PC-9 (cell line): ENCODE results near the gene FAM174C. TPM values are rescaled to one million over a fixed set of nuclear protein-coding genes. Genes with fewer than 3 reads are reported as not detected.

Experiments used
- BruUV-seq: library from RNA; stranded (reverse); fragments of 400-500 nt; replicated peaks from 2 replicates; lab custom pipeline; 2021; lab: Mats Ljungman, UMichigan
- CTCF ChIA-PET: fragments of 300-600 bp; sonication (Branson Sonifier 250); formaldehyde crosslinking; loops from one replicate; lab custom pipeline; 2022; ENCODE audit warnings: antibody characterized with exemption; lab: Charles Lee
- POLR2A ChIA-PET: fragments of 300-600 bp; sonication (Branson Sonifier 250); formaldehyde crosslinking; loops from one replicate; lab custom pipeline; 2022; ENCODE audit warnings: antibody characterized with exemption; ENCODE audit not compliant: unreplicated experiment; lab: Charles Lee
- DNase-seq, 2 experiments: peaks; one replicate each; pipeline versions ENCODE4 v3.0.0 to v3.0.0-alpha.2; 2015 to 2022; ENCODE audit warnings: mixed read lengths in 1 of 2
- H2AFZ ChIP-seq: fragments of 200-600 bp; sonication (generic); 2 replicates; pipeline ENCODE4 v1.8.1; 2017; ENCODE audit warnings: antibody characterized with exemption
- H3F3A ChIP-seq: fragments of 200-600 bp; sonication (generic); 2 replicates; pipeline ENCODE4 v1.8.1; 2017; ENCODE audit warnings: antibody characterized with exemption, mild to moderate bottlenecking, low read depth; ENCODE audit not compliant: insufficient read depth
- H3K27ac ChIP-seq: fragments of 200-600 bp; sonication (generic); 2 replicates; pipeline ENCODE4 v1.6.1; 2016; ENCODE audit warnings: mixed run types
- H3K27me3 ChIP-seq: fragments of 200-600 bp; sonication (generic); 2 replicates; pipeline ENCODE4 v1.6.1; 2016; ENCODE audit warnings: low read depth, mixed run types; ENCODE audit not compliant: insufficient read depth
- H3K36me3 ChIP-seq: fragments of 200-600 bp; sonication (generic); 2 replicates; pipeline ENCODE4 v1.6.1; 2016; ENCODE audit warnings: low read depth, mixed run types
- H3K4me1 ChIP-seq: fragments of 200-600 bp; sonication (generic); replicated peaks from 2 replicates; pipeline ENCODE4 v1.6.1; 2016; ENCODE audit warnings: mixed run types; ENCODE audit not compliant: insufficient read depth
- H3K4me2 ChIP-seq: fragments of 200-600 bp; sonication (generic); 2 replicates; pipeline ENCODE4 v1.6.1; 2017; ENCODE audit warnings: mixed run types
- H3K4me3 ChIP-seq: fragments of 200-600 bp; sonication (generic); 2 replicates; pipeline ENCODE4 v1.6.1; 2016; ENCODE audit warnings: mixed run types
- H3K79me2 ChIP-seq: fragments of 200-600 bp; sonication (generic); 2 replicates; pipeline ENCODE4 v1.6.1; 2017; ENCODE audit warnings: low read depth, mixed run types
- H3K9me2 ChIP-seq: fragments of 200-600 bp; sonication (generic); 2 replicates; pipeline ENCODE4 v1.8.1; 2017; ENCODE audit warnings: mild to moderate bottlenecking; ENCODE audit not compliant: insufficient read depth
- H3K9me3 ChIP-seq: fragments of 200-600 bp; sonication (generic); 2 replicates; pipeline ENCODE4 v1.8.1; 2016; ENCODE audit warnings: low read depth; ENCODE audit not compliant: insufficient read depth
- H4K20me1 ChIP-seq: fragments of 200-600 bp; sonication (generic); 2 replicates; pipeline ENCODE4 v1.8.1; 2017; ENCODE audit not compliant: insufficient read depth
- EZH2 ChIP-seq: fragments of 200-600 bp; sonication (generic); IDR thresholded peaks from 2 replicates; pipeline ENCODE4 v1.8.0; 2017; ENCODE audit warnings: antibody characterized with exemption, low read depth
- intact Hi-C: fragments of 100-400 bp; cut with micrococcal nuclease; formaldehyde crosslinking; loops from one replicate; pipeline ENCODE4 v1.10.0; 2022; ENCODE audit not compliant: unreplicated experiment
- total RNA-seq: library from RNA; stranded (reverse); gene quantifications from 2 replicates; pipeline ENCODE4 v1.2.3, GENCODE V29; 2021
- TF ChIP-seq, protein P1 (sequence below): fragments of 200-600 bp; sonication (generic); conservative IDR thresholded peaks from 2 replicates; pipeline ENCODE4 v1.6.1; 2017; ENCODE audit warnings: mixed run types, antibody characterized with exemption, mild to moderate bottlenecking, moderate library complexity

FAM174C gene
- total RNA-seq, 1 experiment from 2014 or later = 51.8 TPM

DNA sequence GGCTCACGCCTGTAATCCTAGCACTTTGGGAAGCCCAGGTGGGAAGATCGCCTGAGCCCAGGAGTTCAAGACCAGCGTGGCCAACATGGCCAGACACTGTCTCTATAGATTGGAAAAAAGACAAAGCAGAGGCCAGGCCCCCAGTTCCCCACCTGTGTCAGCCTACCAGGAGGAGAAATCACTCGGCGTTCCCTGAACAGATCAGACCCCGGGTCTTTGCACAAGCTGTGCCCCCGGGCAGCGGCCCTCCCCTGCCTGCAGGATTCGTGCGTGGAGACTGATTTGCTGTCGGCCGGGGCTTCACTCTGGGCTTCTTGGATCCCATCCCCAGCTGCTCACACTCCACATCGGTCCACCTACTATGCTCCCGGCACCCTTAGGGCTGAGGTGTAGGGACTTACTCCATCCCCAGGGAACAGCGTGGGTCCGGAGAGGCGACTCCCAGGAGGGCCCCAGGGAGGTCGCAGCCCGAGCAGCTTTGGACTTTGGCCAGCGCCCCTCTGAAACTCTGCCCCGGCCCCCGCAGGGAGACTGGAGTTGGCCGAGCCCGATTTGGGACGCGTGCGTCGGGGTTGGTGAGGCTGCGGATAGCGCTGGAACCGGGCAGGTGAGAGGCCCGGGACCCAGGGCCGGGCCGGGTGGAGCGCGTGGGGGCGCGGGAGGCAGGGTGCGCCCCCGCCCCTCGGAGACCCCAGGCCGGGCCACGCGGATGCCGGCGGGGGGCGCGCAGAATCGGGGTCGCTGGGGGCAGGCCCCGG is 9.8 kb downstream of the FAM174C start:
- no peak overlapping the region for H3K4me2 ChIP-seq
- no peak for DNase-seq
- no peak overlapping the region for H3K27ac ChIP-seq
- H3K4me1 ChIP-seq = no peaks in the 10 kb centered on the region
- H4K20me1 ChIP-seq = peaks cover 2% of the 10 kb centered on the region; the same call in 1 of the 2 replicates
- TF ChIP-seq, protein P1, sequence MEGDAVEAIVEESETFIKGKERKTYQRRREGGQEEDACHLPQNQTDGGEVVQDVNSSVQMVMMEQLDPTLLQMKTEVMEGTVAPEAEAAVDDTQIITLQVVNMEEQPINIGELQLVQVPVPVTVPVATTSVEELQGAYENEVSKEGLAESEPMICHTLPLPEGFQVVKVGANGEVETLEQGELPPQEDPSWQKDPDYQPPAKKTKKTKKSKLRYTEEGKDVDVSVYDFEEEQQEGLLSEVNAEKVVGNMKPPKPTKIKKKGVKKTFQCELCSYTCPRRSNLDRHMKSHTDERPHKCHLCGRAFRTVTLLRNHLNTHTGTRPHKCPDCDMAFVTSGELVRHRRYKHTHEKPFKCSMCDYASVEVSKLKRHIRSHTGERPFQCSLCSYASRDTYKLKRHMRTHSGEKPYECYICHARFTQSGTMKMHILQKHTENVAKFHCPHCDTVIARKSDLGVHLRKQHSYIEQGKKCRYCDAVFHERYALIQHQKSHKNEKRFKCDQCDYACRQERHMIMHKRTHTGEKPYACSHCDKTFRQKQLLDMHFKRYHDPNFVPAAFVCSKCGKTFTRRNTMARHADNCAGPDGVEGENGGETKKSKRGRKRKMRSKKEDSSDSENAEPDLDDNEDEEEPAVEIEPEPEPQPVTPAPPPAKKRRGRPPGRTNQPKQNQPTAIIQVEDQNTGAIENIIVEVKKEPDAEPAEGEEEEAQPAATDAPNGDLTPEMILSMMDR = no peak
- no peak for TF ChIP-seq EZH2
- peaks cover 10% of the 10 kb centered on the region; the same call in 1 of the 2 replicates for H3F3A ChIP-seq
- H3K27me3 ChIP-seq = 0 out of 2 replicates have a peak, but pooled peaks cover 19% of the 10 kb centered on the region
- intact Hi-C loops = no loop called here
- ChIA-PET CTCF (no interaction called here), POLR2A (no interaction called here)
- H2AFZ ChIP-seq = no peak overlapping the region
- H3K79me2 ChIP-seq = no peaks in the 10 kb centered on the region
- no peaks in the 10 kb centered on the region for H3K9me2 ChIP-seq
- H3K36me3 ChIP-seq = no peaks in the 10 kb centered on the region
- no peak overlapping the region for H3K4me3 ChIP-seq
- H3K9me3 ChIP-seq = no peaks in the 10 kb centered on the region
- BruUV-seq = no TSS peak

DNA sequence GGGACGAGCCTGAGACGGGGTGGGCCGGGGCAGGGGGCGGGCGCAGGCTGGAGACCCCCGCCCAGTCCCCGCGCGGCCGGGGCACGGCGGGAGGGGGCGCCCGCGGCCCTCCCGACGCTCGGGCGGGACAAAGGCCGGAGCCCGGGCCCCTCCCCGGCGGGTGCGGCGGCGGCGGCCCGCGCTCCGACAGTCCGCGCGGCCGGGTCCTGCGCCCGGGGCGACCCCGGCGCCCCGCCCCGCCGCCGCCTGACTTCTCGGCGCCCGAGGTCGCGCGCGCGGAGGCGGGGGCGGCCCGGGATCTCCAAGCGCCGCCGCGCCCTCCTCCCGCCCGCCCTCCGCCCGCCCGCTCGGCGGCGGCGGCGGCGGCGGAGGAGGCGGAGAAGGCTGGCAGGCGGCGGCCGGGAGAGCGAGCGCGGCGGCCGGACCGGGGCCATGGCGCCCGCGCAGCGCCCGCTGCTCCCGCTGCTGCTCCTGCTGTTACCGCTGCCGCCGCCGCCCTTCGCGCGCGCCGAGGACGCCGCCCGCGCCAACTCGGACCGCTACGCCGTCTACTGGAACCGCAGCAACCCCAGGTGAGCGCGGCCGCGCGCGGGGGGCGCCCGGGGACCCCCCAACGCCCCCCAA is 10.5 kb downstream of the FAM174C start, which contains the start of gene EFNA2:
Gene EFNA2, plus strand, starts transcription at position 137 of the 624 bp plus-strand sequence. Its CDS starts 296 bp downstream, at position 433.
- DNase-seq = no peak
- H3K4me3 ChIP-seq = no peak within 1 kb of the TSS
- no peak within 1 kb of the TSS for H2AFZ ChIP-seq
- H3K27ac ChIP-seq = no peak within 1 kb of the TSS
- no peaks in the 10 kb centered on the region for H4K20me1 ChIP-seq
- 0 out of 2 replicates have a peak, but pooled peaks cover 19% of the 10 kb centered on the region for H3K27me3 ChIP-seq
- H3K4me2 ChIP-seq = no peak within 1 kb of the TSS
- H3K36me3 ChIP-seq = no peaks in the 10 kb centered on the region
- no peaks in the 10 kb centered on the region for H3K9me2 ChIP-seq
- peaks cover 5% of the 10 kb centered on the region; the same call in 1 of the 2 replicates for H3F3A ChIP-seq
- no peaks in the 10 kb centered on the region for H3K79me2 ChIP-seq
- POLR2A ChIA-PET = no interaction called here
- no peaks in the 10 kb centered on the region for H3K4me1 ChIP-seq
- intact Hi-C loops = no loop called here
- no TSS peak for BruUV-seq
- TF ChIP-seq EZH2 = no peak
- TF ChIP-seq, protein P1 = no peak
- H3K9me3 ChIP-seq = no peaks in the 10 kb centered on the region
- CTCF ChIA-PET = no interaction called here

DNA sequence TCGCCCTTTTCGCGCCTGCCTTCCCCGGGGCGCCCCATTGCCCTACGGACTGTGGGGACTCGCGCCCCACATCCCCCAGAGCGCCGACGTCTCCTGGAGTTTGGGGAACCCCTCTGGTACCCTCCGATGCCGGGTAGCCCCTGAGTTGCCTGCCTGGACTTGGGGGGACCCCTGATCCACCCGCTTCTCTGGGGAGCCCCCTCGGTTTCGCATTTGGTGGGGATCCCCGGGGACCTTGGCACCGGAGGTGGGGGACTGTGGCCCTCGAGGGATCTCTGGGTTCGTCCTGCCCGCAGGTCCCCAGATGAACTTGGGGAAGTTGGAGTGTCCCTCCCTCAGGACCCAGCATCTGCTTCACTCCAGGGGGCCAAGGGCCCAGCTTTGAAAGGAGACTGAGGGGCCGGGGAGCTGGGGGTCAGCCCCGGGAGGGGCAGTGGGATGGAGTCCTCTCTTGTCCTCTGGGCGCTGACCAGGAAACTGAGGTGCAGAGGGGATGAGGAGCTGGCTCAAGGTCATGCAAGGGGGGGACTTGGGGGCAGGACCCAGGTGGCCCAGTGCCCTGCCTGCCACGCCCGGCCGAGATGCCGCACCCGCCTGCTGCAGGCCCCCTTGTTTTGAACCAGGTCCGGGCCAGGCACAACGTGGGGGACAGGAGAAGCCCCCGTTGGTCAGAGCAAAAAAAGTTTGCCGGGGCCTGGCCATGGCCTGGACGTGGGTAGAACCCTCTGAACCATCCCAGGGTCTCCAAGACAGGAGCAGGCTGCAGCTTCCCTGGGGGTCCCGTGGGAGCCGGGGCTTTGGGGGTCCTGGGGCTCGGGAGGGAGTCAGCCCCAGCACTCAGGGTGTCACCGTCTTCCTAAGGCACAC is 11.4 kb downstream of the FAM174C start:
- BruUV-seq = no TSS peak
- H4K20me1 ChIP-seq = no peaks in the 10 kb centered on the region
- no peak for TF ChIP-seq EZH2
- TF ChIP-seq, protein P1 = no peak
- H3K27me3 ChIP-seq = 0 out of 2 replicates have a peak, but pooled peaks cover 19% of the 10 kb centered on the region
- ChIA-PET POLR2A (no interaction called here), CTCF (no interaction called here)
- H3K4me2 ChIP-seq = no peak overlapping the region
- H3K79me2 ChIP-seq = no peaks in the 10 kb centered on the region
- no peak overlapping the region for H3K27ac ChIP-seq
- intact Hi-C loops = no loop called here
- H3K4me3 ChIP-seq = no peak overlapping the region
- H3K9me3 ChIP-seq = no peaks in the 10 kb centered on the region
- H3F3A ChIP-seq = peaks cover 5% of the 10 kb centered on the region; the same call in 1 of the 2 replicates
- no peak for DNase-seq
- no peak overlapping the region for H2AFZ ChIP-seq
- no peaks in the 10 kb centered on the region for H3K36me3 ChIP-seq
- no peaks in the 10 kb centered on the region for H3K4me1 ChIP-seq
- no peaks in the 10 kb centered on the region for H3K9me2 ChIP-seq
